Kidney epithelial cell (primary cell): ENCODE data around the gene TSBP1. TPM values are rescaled to one million over a fixed set of nuclear protein-coding genes. Genes with fewer than 3 reads are reported as not detected.
"Not testable (repeated sequence)": the region's sequence is repeated elsewhere in the genome, so short reads cannot be mapped to it uniquely, and the experiment has no call there.

Source experiments
- DNase-seq: peaks from one replicate; pipeline ENCODE4 v3.0.0-alpha.2; 2010; ENCODE audit warnings: low read depth
- H3K27me3 ChIP-seq: 2 replicates; pipeline ENCODE4 v1.6.0; 2011; ENCODE audit warnings: low read length; ENCODE audit not compliant: control insufficient read depth, insufficient read depth
- H3K36me3 ChIP-seq: 2 replicates; pipeline ENCODE4 v1.5.1; 2011; ENCODE audit warnings: low read length; ENCODE audit not compliant: control insufficient read depth, insufficient read depth
- H3K4me3 ChIP-seq: 2 replicates; pipeline ENCODE4 v1.5.1; 2011; ENCODE audit warnings: low read depth, mild to moderate bottlenecking, control low read depth, low read length
- total RNA-seq: library from RNA; depleted of rRNA; stranded (reverse); fragments of >200 nt; gene quantifications from 2 replicates; pipeline ENCODE4 v1.2.3, GENCODE V29; 2015
- TF ChIP-seq, protein P1 (sequence below): IDR thresholded peaks from 2 replicates; pipeline ENCODE4 v1.5.1; 2011; ENCODE audit warnings: mild to moderate bottlenecking, moderate library complexity, low read length, control low read depth, inconsistent platforms; ENCODE audit not compliant: insufficient read depth, poor library complexity, severe bottlenecking

Gene TSBP1
- total RNA-seq, 1 donor from 2014 or later, result not detected

DNA sequence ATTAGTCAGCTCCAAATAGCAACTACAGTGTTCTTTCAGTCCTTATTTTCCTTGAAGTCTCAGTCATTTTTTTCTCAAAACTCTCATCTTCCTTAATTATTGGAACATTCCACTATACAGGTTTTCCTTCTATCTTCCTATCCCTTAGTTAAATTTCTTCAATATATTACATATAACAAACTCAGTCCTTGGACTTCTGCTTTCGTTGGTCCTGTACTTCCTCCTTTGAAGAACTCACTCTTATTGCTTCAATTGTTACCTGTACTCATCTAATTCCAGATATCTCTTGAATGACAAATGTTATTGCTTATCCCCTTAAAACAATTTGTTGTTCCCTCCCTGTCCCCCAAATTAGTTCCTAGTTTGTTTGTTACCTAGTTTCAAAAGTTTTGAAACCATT, 80.2 kb downstream of the TSBP1 start:
- no peak for DNase-seq
- H3K27me3 ChIP-seq, result no peaks in the 10 kb centered on the region
- no peak overlapping the region for H3K4me3 ChIP-seq
- TF ChIP-seq, protein P1, sequence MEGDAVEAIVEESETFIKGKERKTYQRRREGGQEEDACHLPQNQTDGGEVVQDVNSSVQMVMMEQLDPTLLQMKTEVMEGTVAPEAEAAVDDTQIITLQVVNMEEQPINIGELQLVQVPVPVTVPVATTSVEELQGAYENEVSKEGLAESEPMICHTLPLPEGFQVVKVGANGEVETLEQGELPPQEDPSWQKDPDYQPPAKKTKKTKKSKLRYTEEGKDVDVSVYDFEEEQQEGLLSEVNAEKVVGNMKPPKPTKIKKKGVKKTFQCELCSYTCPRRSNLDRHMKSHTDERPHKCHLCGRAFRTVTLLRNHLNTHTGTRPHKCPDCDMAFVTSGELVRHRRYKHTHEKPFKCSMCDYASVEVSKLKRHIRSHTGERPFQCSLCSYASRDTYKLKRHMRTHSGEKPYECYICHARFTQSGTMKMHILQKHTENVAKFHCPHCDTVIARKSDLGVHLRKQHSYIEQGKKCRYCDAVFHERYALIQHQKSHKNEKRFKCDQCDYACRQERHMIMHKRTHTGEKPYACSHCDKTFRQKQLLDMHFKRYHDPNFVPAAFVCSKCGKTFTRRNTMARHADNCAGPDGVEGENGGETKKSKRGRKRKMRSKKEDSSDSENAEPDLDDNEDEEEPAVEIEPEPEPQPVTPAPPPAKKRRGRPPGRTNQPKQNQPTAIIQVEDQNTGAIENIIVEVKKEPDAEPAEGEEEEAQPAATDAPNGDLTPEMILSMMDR, result no peak
- no peaks in the 10 kb centered on the region for H3K36me3 ChIP-seq

DNA sequence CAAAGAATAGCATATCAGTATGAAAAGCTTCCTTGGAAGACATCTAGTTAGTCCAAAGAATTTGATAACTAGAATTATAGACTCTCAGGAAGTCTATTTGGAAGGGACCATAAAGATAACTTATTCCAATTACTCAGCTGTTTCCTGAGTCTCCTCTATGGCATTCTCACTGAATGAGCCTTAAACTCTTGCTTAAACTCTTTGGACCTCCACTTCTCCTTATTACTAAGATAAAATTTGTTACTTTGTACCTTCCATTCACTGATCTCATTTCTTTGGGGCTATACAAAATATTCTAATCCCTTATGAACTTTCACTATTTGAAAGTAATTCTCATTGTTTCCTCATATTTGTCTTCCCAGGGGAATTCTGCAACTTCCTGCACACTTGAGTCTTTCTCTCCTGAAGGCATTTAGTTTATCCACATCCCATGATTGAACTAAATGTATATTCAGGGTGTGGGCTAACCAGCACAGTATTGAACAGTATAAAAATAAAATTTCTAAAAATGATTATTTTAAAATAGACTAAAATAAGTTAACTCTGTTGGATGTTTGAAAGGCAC, 80.7 kb downstream of the TSBP1 start:
- Histone ChIP-seq H3K4me3 (no peak overlapping the region), H3K36me3 (no peaks in the 10 kb centered on the region), H3K27me3 (no peaks in the 10 kb centered on the region)
- TF ChIP-seq, protein P1, result no peak
- DNase-seq, result no peak

DNA sequence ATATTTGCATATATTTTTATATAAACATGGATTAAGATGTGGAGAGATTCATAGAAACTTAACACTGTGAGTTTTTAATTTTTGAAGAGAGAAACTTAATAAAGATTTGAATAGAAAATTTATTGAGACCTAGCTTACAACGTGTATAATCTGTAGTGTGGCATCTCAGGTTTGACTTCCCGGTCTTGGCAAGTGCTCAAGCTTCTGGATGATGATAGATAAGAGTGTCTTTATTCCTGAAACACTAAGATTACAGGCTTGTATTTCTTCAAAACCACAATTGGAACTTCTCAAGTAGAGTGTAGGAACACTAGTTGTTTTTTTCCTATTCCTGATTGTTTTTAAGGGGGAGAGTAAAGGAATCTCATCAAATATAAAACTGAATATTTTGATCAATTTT, 83.3 kb downstream of the TSBP1 start:
- Histone ChIP-seq H3K4me3 (no peak overlapping the region), H3K27me3 (no peaks in the 10 kb centered on the region), H3K36me3 (no peaks in the 10 kb centered on the region)
- no peak for DNase-seq
- TF ChIP-seq, protein P1, result no peak

DNA sequence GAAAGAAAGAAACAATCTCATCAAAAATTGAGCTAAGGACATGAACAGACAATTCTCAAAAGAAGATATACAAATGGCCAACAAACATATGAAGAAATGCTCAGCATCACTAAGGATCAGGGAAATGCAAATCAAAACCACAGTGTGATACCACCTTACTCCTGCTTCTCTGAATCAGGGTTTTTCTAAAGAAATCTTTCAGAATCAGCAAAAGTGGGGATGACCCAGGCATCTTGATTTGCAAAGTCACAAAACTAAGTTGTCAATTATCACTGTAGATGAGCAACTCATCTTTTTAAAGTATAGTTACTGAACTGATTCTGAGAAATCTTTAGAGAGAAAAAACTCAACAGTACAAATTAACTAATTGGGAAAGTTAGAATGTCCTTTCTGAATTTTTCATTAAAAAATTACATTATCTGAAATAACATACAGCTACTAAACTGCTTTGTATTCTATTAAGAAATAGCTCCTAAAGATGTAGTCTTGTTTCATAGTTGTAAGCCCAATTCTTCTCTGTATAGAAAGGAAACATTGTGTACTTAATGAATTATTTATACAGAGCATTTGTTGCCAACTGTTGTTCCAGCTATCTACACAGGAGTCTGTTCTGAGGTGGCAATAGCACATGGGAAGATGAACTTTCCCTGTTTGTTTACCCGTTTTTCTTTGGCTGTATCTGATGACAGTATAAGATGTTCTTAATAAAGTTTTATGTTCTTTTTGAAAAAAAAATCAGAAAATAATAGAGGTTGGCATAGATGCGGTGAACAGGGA, 97.7 kb downstream of the TSBP1 start:
- DNase-seq, H3K36me3 ChIP-seq, H3K4me3 ChIP-seq, H3K27me3 ChIP-seq: not testable (repeated sequence)

DNA sequence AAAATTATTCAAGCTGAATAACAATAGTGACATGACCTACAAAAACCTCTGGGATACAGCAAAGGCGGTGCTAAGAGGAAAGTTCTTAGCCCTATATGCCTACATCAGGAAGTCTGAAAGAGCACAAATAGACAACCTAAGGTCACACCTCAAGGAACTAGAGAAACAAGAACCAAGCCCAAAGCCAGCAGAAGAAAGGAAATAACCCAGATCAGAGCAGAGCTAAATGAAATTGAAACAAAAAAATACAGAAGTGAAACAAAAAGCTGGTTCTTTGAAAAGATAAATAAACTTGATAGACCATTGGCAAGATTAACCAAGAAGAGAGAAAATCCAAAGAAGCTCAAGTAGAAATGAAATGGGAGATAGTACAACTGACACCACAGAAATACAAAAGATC, 100.3 kb downstream of the TSBP1 start:
- H3K27me3 ChIP-seq, result no peaks in the 10 kb centered on the region
- H3K4me3 ChIP-seq, result no peak overlapping the region
- no peak for DNase-seq
- H3K36me3 ChIP-seq, result no peaks in the 10 kb centered on the region
- TF ChIP-seq, protein P1, result no peak

DNA sequence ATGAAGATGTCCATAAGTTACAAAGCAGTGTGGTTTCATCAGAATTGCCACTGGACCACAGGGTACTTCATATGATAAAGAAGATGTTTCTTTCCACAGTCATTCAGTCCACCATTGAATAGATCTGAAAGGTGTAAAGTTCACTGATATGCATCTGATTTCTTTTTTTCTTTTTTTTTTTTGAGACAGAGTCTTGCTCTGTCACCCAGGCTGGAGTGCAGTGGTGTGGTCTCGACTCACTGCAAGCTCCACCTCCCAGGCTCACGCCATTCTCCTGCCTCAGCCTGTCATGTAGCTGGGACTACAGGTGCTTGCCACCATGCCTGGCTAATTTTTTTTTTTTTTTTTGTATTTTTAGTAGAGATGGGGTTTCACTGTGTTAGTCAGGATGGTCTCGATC, 103.2 kb downstream of the TSBP1 start:
- H3K27me3 ChIP-seq, DNase-seq, H3K4me3 ChIP-seq, H3K36me3 ChIP-seq: not testable (repeated sequence)

DNA sequence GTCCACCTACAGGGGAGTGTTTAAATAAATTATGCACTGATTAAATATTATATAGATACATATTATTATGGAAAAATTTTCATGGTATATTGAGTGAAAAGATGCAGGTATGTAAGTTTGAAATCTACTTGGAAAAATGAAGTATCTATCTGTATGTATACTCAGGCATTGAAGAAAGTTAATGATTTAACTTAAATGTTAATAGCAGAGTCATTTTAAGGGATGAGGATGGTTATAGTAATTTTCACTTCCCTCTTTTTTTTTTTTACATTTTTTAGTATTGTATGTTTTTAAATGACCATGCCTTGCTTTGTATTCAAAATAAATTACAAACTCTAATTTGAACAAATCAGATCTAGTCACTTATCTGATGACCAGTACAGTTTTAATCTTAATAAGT, 104.7 kb downstream of the TSBP1 start:
- no peak for DNase-seq
- TF ChIP-seq, protein P1, result no peak
- H3K4me3 ChIP-seq, result no peak overlapping the region
- no peaks in the 10 kb centered on the region for H3K27me3 ChIP-seq
- H3K36me3 ChIP-seq, result no peaks in the 10 kb centered on the region

DNA sequence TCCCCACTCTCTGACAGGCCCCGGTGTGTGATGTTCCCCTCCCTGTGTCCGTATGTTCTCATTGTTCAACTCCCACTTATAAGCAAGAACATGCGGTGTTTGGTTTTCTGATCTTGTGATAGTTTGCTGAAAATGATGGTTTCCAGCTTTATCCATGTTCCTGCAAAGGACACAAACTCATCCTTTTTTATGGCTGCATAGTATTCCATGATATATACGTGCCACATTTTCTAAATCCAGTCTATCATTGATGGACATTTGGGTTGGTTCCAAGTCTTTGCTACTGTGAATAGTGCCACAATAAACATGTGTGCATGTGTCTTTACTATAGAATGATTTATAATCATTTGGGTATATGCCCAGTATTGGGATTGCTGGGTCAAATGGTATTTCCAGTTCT, 114.4 kb downstream of the TSBP1 start:
- not testable (repeated sequence) for DNase-seq, H3K4me3 ChIP-seq, H3K36me3 ChIP-seq, H3K27me3 ChIP-seq
